Measurements from ENCODE around the gene ADAMTSL2.

DNA sequence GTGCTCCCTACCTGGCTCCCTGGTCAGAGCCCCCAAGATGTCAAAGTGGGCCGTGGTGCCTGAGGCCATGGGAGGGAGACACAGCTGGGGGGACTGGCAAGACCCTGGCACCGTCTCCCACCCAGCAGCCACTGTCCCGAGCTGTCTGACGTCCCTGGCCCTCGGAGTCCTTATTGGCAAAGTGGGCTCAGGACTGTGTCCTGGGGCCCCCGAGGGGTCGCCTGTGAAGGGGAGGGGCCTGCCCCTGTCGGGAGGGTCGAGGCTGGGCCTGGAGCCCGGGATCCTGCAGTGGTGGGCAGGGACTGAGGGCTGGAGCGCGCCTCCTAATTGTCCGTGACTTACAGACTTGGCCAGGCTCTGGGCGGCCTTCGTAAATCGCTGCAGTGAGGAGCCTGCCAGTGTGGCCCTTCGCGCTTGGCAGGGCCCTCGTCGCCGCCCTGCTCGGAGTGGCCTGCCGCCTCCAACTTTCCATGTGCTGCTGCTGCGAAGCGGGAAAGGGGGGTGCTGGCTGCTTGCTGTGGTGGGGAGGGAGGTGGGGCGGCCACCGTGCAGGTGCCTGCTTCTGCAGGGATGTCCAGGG lies 23.5 kb upstream of the ADAMTSL2 start:
- TF ChIP-seq, protein P1, sequence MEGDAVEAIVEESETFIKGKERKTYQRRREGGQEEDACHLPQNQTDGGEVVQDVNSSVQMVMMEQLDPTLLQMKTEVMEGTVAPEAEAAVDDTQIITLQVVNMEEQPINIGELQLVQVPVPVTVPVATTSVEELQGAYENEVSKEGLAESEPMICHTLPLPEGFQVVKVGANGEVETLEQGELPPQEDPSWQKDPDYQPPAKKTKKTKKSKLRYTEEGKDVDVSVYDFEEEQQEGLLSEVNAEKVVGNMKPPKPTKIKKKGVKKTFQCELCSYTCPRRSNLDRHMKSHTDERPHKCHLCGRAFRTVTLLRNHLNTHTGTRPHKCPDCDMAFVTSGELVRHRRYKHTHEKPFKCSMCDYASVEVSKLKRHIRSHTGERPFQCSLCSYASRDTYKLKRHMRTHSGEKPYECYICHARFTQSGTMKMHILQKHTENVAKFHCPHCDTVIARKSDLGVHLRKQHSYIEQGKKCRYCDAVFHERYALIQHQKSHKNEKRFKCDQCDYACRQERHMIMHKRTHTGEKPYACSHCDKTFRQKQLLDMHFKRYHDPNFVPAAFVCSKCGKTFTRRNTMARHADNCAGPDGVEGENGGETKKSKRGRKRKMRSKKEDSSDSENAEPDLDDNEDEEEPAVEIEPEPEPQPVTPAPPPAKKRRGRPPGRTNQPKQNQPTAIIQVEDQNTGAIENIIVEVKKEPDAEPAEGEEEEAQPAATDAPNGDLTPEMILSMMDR (optimal IDR thresholded peaks at IDR 0.05 in 1 of 3, IDR thresholded peaks at IDR 0.05 in 1 of 3, conservative IDR thresholded peaks at IDR 0.05 in 1 of 3; ENCODE audit: extremely low read depth in 1 of 3, insufficient read depth in 2 of 3, low read length in 3 of 3) = no peak
- no peak for TF ChIP-seq EZH2 (IDR thresholded peaks at IDR 0.05; ENCODE audit: low read length)
